Pons (tissue), 1 donor: ENCODE data around the gene DEFB128.

Experiments used
- DNase-seq: peaks from one replicate; pipeline ENCODE4 v3.0.0-alpha.2; 2016; ENCODE audit warnings: low spot score

The DEFB128 gene

DNA sequence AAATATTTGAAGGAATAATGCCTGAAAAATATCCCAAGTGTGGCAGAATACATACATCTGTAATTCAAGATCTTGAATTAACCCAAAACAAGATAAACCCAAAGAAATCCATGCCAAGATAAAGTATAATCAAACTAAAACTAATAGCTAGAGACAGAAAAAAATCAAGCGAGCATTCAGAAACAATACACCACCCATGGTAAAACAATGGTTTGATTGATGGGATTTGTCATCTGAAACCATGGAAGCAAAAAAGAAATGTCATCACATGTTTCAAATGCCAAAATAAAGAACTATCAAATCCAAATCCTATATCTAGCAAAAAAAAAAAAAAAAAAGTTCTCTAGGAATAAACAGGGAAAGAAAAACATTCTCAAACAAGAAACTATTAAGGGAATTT is 37.4 kb downstream of the DEFB128 start:
- no peak for DNase-seq

DNA sequence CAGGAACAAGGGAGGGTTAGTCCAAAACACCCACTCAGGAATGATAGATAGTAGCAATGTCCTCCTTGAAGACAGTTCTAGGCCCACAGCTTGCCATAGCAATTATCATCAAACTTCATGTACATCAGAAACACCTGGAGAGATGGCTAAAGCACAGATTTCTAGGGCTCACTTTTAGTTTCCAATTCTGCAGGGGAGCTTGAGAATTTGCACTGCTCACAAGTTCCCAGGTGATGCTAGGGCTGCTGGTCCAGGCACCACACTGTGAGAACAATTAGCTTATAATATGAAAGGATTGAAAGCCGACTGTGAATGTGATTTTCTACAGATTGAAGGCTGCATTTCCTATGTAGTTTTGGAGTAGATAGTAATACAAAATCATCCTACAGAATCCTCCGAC is 43.6 kb downstream of the DEFB128 start:
- no peak for DNase-seq

DNA sequence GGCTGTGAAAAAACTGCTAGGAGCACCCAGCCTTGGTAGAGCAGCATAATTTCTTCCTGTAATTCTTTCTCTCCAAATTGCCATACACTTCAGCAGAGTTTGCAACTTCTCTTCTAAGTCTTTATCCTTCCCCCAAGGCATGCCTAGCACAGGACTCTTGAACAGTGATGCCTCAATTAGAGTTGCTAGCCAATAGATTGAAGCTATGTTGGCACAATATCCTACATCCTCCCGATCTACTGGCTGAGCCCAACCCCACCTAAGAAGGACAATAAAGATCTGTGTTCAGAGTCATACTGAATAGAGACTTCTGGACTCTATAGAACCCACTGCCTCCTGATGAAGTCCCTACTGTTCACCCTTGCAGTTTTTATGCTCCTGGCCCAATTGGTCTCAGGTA is 47.2 kb downstream of the DEFB128 start, which contains the start of gene DEFB126:
DEFB126 (plus strand) TSS at position 301 of the 400 bp plus-strand sequence; CDS start at position 340, 39 bp downstream.
- no peak for DNase-seq
